Naive thymus-derived CD4-positive, alpha-beta T cell (primary cell): Measurements from ENCODE around the gene SNAPC2. TPM values are rescaled to one million over a fixed set of nuclear protein-coding genes. Genes with fewer than 3 reads are reported as not detected.

Source experiments
- ATAC-seq: fragments of 150-1000 bp; cut with Tn5 transposase; 2 replicates; pipeline ENCODE4 v1.10.0; 2021; ENCODE audit warnings: mild to moderate bottlenecking, moderate library complexity
- CTCF ChIA-PET: fragments of 350-600 bp; sonication (Branson Sonifier 250); formaldehyde crosslinking; loops from one replicate; lab custom pipeline; 2021; ENCODE audit warnings: antibody characterized with exemption; lab: Charles Lee
- POLR2A ChIA-PET: fragments of 350-600 bp; sonication (Branson Sonifier 250); formaldehyde crosslinking; loops from one replicate; lab custom pipeline; 2021; ENCODE audit warnings: antibody characterized with exemption, inconsistent platforms; lab: Charles Lee
- DNase-seq, 9 donors: peaks; one replicate each; pipeline versions ENCODE4 v3.0.0 to v3.0.0-alpha.2; 2020 to 2022; ENCODE audit warnings: mixed read lengths in 1 of 9
- H3K27ac ChIP-seq: one replicate; pipeline ENCODE4 v1.7.0; 2013; ENCODE audit warnings: mild to moderate bottlenecking, low read depth, low read length, moderate library complexity
- H3K27me3 ChIP-seq, 2 donors: one replicate each; pipeline ENCODE4 v1.7.0; 2013; ENCODE audit warnings: low read length in 2 of 2, mild to moderate bottlenecking in 2 of 2, moderate library complexity in 2 of 2; ENCODE audit not compliant: control insufficient read depth in 2 of 2, insufficient read depth in 2 of 2
- H3K36me3 ChIP-seq, 3 experiments: 1 replicate in 2 of 3; 2 replicates in 1 of 3; pipeline ENCODE4 v1.7.0; 2013; ENCODE audit warnings: low read length in 3 of 3, mild to moderate bottlenecking in 3 of 3, moderate library complexity in 1 of 3; ENCODE audit not compliant: insufficient read depth in 3 of 3, control insufficient read depth in 2 of 3
- H3K4me1 ChIP-seq, 2 donors: one replicate each; pipeline ENCODE4 v1.7.0; 2013; ENCODE audit warnings: low read length in 2 of 2, mild to moderate bottlenecking in 2 of 2, moderate library complexity in 1 of 2; ENCODE audit not compliant: control insufficient read depth in 2 of 2, insufficient read depth in 2 of 2
- H3K4me3 ChIP-seq: 2 replicates; pipeline ENCODE4 v1.7.0; 2013; ENCODE audit warnings: mild to moderate bottlenecking, low read length
- H3K9me3 ChIP-seq, 3 experiments: 1 replicate in 2 of 3; 2 replicates in 1 of 3; pipeline ENCODE4 v1.7.0; 2013; ENCODE audit warnings: low read length in 3 of 3; ENCODE audit not compliant: control insufficient read depth in 2 of 3
- H3K27ac Mint-ChIP-seq, 9 donors: one replicate each; pipeline ENCODE4 v1.8.0; 2020 to 2022; ENCODE audit warnings: mixed read lengths in 9 of 9, mild to moderate bottlenecking in 8 of 9, moderate library complexity in 5 of 9, inconsistent platforms in 2 of 9
- H3K27me3 Mint-ChIP-seq, 5 donors: one replicate each; pipeline ENCODE4 v1.8.0; 2021 to 2022; ENCODE audit warnings: mixed read lengths in 5 of 5, mild to moderate bottlenecking in 1 of 5
- H3K36me3 Mint-ChIP-seq, 5 donors: one replicate each; pipeline ENCODE4 v1.8.0; 2020 to 2022; ENCODE audit warnings: mixed read lengths in 5 of 5, mild to moderate bottlenecking in 3 of 5, inconsistent platforms in 1 of 5
- H3K4me1 Mint-ChIP-seq, 7 donors: one replicate each; pipeline ENCODE4 v1.8.0; 2020 to 2022; ENCODE audit warnings: mixed read lengths in 7 of 7, mild to moderate bottlenecking in 3 of 7, inconsistent platforms in 1 of 7
- H3K4me3 Mint-ChIP-seq, 10 donors: one replicate each; pipeline ENCODE4 v1.8.0; 2020 to 2022; ENCODE audit warnings: mild to moderate bottlenecking in 10 of 10, mixed read lengths in 10 of 10, moderate library complexity in 6 of 10, inconsistent platforms in 2 of 10
- H3K9me3 Mint-ChIP-seq, 11 donors: one replicate each; pipeline ENCODE4 v1.8.0; 2020 to 2022; ENCODE audit warnings: mixed read lengths in 11 of 11, mild to moderate bottlenecking in 4 of 11, inconsistent platforms in 1 of 11, moderate library complexity in 1 of 11
- intact Hi-C, 2 donors: fragments of 100-400 bp; cut with micrococcal nuclease; formaldehyde crosslinking; loops; one replicate each; pipeline ENCODE4 v1.15.1; 2023
- polyA plus RNA-seq, 2 donors: library from polyadenylated mRNA; unstranded; fragments of 300-500 nt; fragmentation: Illumina TruSeq; gene quantifications; one replicate each; pipeline ENCODE4 v1.2.3, GENCODE V29; 2021
- total RNA-seq, 6 experiments: library from RNA in 5 of 6; stranded (reverse) in 5 of 6; gene quantifications; 1 replicate in 5 of 6; 2 replicates in 1 of 6; pipeline ENCODE4 v1.2.3 and lab custom pipeline; 2021 to 2026

The SNAPC2 gene
- total and polyA plus RNA-seq, 7 experiments from 2014 or later, result 11.5 to 24.4 (median 18.2) TPM

DNA sequence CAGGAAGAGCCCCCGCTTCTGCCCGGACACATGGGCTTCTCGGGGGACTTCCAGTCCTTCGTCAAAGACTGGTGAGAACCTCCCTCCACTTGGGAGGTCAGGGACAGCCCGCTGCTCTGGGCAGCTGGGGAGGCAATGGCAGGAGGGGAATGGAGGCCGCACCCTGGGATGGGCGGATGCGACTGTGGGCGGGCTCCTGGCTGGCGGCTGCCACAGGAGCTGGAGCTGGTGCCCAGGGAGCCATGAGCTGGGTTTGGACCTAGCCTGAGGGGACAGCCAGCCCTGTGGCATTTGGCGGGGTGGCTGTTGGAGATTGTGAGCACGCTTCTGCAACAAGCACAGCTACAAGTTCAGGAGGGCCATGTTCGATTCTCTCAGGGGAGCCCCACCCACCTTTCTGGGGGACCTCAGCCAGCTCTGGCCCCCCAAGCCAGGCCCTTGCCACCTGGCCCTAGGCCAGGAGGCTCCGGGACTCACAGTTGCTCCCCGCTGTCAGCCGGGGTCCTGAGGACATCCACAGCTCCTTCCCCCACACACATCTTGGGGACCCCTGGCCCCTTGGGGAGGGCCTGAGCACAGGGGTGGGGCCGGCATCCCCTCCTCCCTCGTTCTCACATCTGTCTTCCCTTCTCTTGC is 8.5 kb upstream of the SNAPC2 start:
- H3K27me3 ChIP-seq, result peaks cover 0 to 3% of the 10 kb centered on the region in 2 donors
- CTCF ChIA-PET, result interaction anchor here (0.5 to 0.7 kb wide), 3 partner anchors 15 to 1156 kb away, joined by 4 to 7 read pairs (median 4); no protein-coding TSS in a partner anchor

DNA sequence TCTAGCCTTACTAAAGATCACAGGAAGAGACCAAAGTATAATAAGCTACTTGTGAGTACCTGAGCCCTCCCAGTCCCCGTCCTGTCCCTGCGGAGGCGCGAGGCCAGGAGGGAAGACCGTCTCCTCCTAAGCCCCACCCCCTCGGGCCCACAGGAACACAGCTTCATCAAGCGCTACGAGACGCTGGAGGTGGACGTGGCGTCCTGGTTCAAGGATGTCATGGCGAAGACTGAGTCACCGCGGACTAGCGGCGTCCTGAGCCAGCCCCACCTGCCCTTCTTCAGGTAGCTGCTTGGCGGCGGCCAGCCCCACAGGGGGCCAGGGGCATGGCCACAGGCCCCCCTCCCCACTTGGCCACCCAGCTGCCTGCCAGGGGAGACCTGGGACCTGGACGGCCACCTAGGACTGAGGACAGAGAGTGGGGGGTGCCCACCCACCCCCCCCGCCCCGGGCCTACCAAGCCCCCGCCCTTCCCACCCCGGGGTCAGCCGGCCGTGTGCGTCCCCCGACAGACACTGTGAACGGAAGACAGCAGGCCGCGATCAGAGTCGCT is 7.9 kb upstream of the SNAPC2 start:
- DNase-seq (no peak), ATAC-seq (no peak)
- Mint-ChIP-seq H3K36me3 (peaks cover 4 to 20% (median 8%) of the 10 kb centered on the region in 5 donors), H3K4me1 (peaks cover 0 to 20% (median 14%) of the 10 kb centered on the region in 7 donors), H3K27ac (peak overlapping the region in 1 of 9 donors; percentile 52), H3K27me3 (peaks cover 0 to 16% (median 8%) of the 10 kb centered on the region in 5 donors), H3K4me3 (no peak overlapping the region), H3K9me3 (peaks cover 0 to 2% (median 0%) of the 10 kb centered on the region in 11 donors)
- Histone ChIP-seq H3K4me3 (no peak overlapping the region), H3K36me3 (peaks cover 0 to 51% (median 2%) of the 10 kb centered on the region in 3 experiments), H3K27ac (no peak overlapping the region), H3K9me3 (no peaks in the 10 kb centered on the region), H3K27me3 (peaks cover 3 to 5% of the 10 kb centered on the region in 2 donors), H3K4me1 (peaks cover 5 to 8% of the 10 kb centered on the region in 2 donors)
- intact Hi-C loops, result loop anchor here in 1 of 2 donors (10.0 kb wide), 1 partner anchor 1797 kb away; the partner anchor contains the start of gene RFX2
- CTCF ChIA-PET, result interaction anchor here (0.6 to 0.7 kb wide), 2 partner anchors 16 to 1157 kb away, joined by 4 read pairs; no protein-coding TSS in a partner anchor
- POLR2A ChIA-PET, result interaction anchor here (1.0 to 1.6 kb wide), 2 partner anchors 8 to 9 kb away, joined by 3 to 8 read pairs; partner anchors contain the start of gene SNAPC2

More for the DNA sequence above, 8.5 kb upstream of the SNAPC2 start:
- no peak overlapping the region for H3K4me3 ChIP-seq
- no peak overlapping the region for H3K4me3 Mint-ChIP-seq
- no peak overlapping the region for H3K27ac ChIP-seq
- H3K36me3 ChIP-seq, result peaks cover 0 to 51% (median 4%) of the 10 kb centered on the region in 3 experiments
- H3K9me3 Mint-ChIP-seq, result peaks cover 0 to 2% (median 0%) of the 10 kb centered on the region in 11 donors
- DNase-seq, result no peak
- H3K27me3 Mint-ChIP-seq, result peaks cover 0 to 13% (median 8%) of the 10 kb centered on the region in 5 donors
- H3K4me1 ChIP-seq, result peaks cover 0 to 4% of the 10 kb centered on the region in 2 donors
- POLR2A ChIA-PET, result interaction anchor here (1.0 to 1.6 kb wide), 2 partner anchors 9 kb away, joined by 3 to 8 read pairs; partner anchors contain the start of gene SNAPC2
- peaks cover 0 to 19% (median 13%) of the 10 kb centered on the region in 7 donors for H3K4me1 Mint-ChIP-seq
- peak overlapping the region in 1 of 9 donors; percentile 52 for H3K27ac Mint-ChIP-seq
- H3K36me3 Mint-ChIP-seq, result peaks cover 4 to 20% (median 8%) of the 10 kb centered on the region in 5 donors
- no peaks in the 10 kb centered on the region for H3K9me3 ChIP-seq
- ATAC-seq, result no peak
- intact Hi-C loops, result loop anchor here in 1 of 2 donors (10.0 kb wide), 1 partner anchor 1797 kb away; the partner anchor contains the start of gene RFX2

DNA sequence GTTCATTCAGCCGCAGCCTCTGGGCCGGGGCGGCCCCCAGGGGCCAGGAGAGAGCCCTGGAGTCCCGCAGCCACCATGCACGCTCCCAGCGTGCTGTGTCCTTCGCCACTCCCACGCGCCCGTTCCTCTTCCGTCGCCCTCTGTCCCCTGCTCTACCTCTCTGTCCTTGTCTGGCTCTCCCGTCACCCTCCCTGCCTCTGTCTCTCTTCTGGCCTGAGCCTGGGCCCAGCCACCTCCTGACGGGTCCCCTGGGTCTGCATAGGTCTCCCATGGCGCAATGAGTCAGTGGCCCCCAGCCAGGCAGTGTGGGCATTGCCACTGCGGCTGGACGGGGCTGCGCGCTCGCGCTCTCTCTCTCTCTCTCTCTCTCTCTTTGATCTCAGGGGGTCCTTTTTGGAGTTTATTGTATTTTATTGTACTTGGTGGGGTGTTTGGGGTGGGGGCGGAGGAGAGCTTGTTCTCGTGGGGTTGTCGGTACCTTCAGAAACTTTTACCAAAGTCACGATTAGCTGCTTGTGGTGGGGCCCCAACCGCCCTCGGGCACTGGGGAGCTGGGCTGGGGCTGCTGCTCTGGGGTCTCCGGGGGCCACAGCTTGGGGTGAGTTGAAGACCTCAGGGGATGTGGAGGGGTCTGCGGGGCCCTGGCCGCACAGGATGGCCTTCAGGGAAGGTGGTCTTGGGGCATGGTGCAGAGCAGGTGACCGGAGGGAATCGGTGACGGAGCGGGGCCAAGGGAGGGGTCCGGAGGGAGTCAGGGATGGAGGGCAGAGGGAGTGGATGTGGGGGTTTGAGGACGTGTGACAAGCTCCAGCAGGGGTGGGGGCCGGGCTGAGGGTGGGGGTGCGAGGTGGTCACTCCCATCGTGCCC is 7.2 kb upstream of the SNAPC2 start:
- H3K9me3 ChIP-seq, result no peaks in the 10 kb centered on the region
- H3K36me3 Mint-ChIP-seq, result peaks cover 4 to 20% (median 8%) of the 10 kb centered on the region in 5 donors
- peaks cover 0 to 45% (median 0%) of the 10 kb centered on the region in 3 experiments for H3K36me3 ChIP-seq
- peak overlapping the region in 1 of 9 donors; percentile 59 for H3K27ac Mint-ChIP-seq
- ATAC-seq (no peak), DNase-seq (peak in 1 of 9 donors; percentile 5)
- intact Hi-C loops, result loop anchor here in 1 of 2 donors (10.0 kb wide), 1 partner anchor 1798 kb away; the partner anchor contains the start of gene RFX2
- H3K27ac ChIP-seq, result no peak overlapping the region
- H3K4me3 Mint-ChIP-seq, result no peak overlapping the region
- peaks cover 3 to 10% of the 10 kb centered on the region in 2 donors for H3K27me3 ChIP-seq
- peaks cover 0 to 2% (median 0%) of the 10 kb centered on the region in 11 donors for H3K9me3 Mint-ChIP-seq
- ChIA-PET CTCF (no interaction called here), POLR2A (interaction anchor here (1.6 kb wide), 1 partner anchor 7 kb away, joined by 8 read pairs; the partner anchor contains the start of gene SNAPC2)
- peaks cover 9 to 12% of the 10 kb centered on the region in 2 donors for H3K4me1 ChIP-seq
- H3K27me3 Mint-ChIP-seq, result peaks cover 1 to 20% (median 8%) of the 10 kb centered on the region in 5 donors
- H3K4me3 ChIP-seq, result no peak overlapping the region
- peaks cover 0 to 18% (median 14%) of the 10 kb centered on the region in 7 donors for H3K4me1 Mint-ChIP-seq

DNA sequence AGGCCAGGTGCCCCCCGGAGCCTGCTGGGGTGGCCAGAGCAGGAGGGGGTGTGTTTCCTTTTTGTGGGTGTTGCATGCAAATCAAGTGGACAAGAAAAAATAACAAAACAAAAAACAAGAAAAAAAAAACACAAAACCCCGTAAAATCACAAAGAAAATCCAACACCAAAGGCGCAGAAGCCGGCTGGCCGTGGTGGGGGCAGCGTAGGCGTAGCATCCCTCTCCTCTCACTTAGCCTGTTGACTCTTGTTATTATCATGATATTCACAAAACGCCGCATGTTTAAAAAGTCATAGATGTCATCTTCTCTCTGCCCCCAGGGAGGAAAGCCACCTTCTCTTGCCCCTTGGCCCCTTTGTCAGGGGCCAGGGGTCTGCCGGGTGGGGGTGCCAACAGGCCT is 6.5 kb upstream of the SNAPC2 start:
- Histone ChIP-seq H3K4me1 (peaks cover 9 to 14% of the 10 kb centered on the region in 2 donors), H3K36me3 (peaks cover 0 to 43% (median 0%) of the 10 kb centered on the region in 3 experiments), H3K27ac (no peak overlapping the region), H3K27me3 (peaks cover 3 to 18% of the 10 kb centered on the region in 2 donors), H3K9me3 (no peaks in the 10 kb centered on the region), H3K4me3 (no peak overlapping the region)
- H3K4me3 Mint-ChIP-seq, result no peak overlapping the region
- ChIA-PET POLR2A (no interaction called here), CTCF (no interaction called here)
- DNase-seq (no peak), ATAC-seq (no peak)
- H3K4me1 Mint-ChIP-seq, result peaks cover 0 to 22% (median 17%) of the 10 kb centered on the region in 7 donors
- peaks cover 7 to 27% (median 9%) of the 10 kb centered on the region in 5 donors for H3K27me3 Mint-ChIP-seq
- peaks cover 4 to 20% (median 8%) of the 10 kb centered on the region in 5 donors for H3K36me3 Mint-ChIP-seq
- intact Hi-C loops, result loop anchor here in 1 of 2 donors (10.0 kb wide), 1 partner anchor 1799 kb away; the partner anchor contains the start of gene RFX2
- peaks cover 0 to 2% (median 0%) of the 10 kb centered on the region in 11 donors for H3K9me3 Mint-ChIP-seq
- H3K27ac Mint-ChIP-seq, result no peak overlapping the region

DNA sequence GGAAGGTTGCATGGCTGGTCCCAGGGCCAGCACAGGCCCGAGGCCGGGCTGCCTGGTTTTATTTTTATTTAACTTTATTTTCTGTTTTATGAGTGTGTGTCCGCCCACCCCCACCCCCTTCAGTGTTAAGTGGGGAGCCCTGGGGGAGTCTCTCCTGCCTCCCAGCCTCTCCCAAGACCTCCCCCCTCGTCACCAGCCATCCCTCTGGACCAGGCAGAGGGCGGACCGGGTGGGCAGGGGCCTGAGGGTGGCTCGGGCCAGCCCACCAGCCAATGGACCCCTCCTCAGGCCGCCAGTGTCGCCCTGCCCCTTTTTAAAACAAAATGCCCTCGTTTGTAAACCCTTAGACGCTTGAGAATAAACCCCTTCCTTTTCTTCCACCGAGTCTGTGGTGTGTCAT is 6.0 kb upstream of the SNAPC2 start:
- no peak overlapping the region for H3K4me3 Mint-ChIP-seq
- Histone ChIP-seq H3K4me1 (peaks cover 9 to 14% of the 10 kb centered on the region in 2 donors), H3K27me3 (peaks cover 3 to 20% of the 10 kb centered on the region in 2 donors), H3K4me3 (no peak overlapping the region), H3K9me3 (no peaks in the 10 kb centered on the region), H3K36me3 (peaks cover 0 to 39% (median 0%) of the 10 kb centered on the region in 3 experiments), H3K27ac (no peak overlapping the region)
- intact Hi-C loops, result loop anchor here in 1 of 2 donors (10.0 kb wide), 1 partner anchor 1799 kb away; the partner anchor contains the start of gene RFX2
- peaks cover 0 to 23% (median 17%) of the 10 kb centered on the region in 7 donors for H3K4me1 Mint-ChIP-seq
- H3K9me3 Mint-ChIP-seq, result peaks cover 0 to 2% (median 0%) of the 10 kb centered on the region in 11 donors
- H3K27me3 Mint-ChIP-seq, result peaks cover 7 to 27% (median 9%) of the 10 kb centered on the region in 5 donors
- ATAC-seq, result no peak
- peak overlapping the region in 1 of 9 donors; percentile 45 for H3K27ac Mint-ChIP-seq
- H3K36me3 Mint-ChIP-seq, result peaks cover 4 to 20% (median 8%) of the 10 kb centered on the region in 5 donors
- ChIA-PET POLR2A (interaction anchor here (0.8 kb wide), 1 partner anchor 10 kb away, joined by 4 read pairs; no protein-coding TSS in a partner anchor), CTCF (no interaction called here)
- DNase-seq, result no peak
